ENCODE results near the gene ASAP2. TPM values are rescaled to one million over a fixed set of nuclear protein-coding genes. Genes with fewer than 3 reads are reported as not detected.

ASAP2 gene
- total RNA-seq, 1 donor: 66.2 TPM

GRCh38 chr2:9258953-9259399, 52.4 kb downstream of the ASAP2 start:
- Histone ChIP-seq H3K4me1 (ENCODE audit: insufficient read depth, low read length) (peaks cover 80% of the 10 kb centered on the region), H3K4me3 (ENCODE audit: insufficient read depth, low read length) (peak overlapping the region; percentile 60), H4K20me1 (ENCODE audit: insufficient read depth, low read length) (no peaks in the 10 kb centered on the region), H3K79me2 (ENCODE audit: insufficient read depth, low read length) (peaks cover 96% of the 10 kb centered on the region), H3K9me3 (ENCODE audit: low read depth, low read length) (no peaks in the 10 kb centered on the region), H3K27ac (ENCODE audit: low read depth, low read length) (peak overlapping the region; percentile 89), H2AFZ (ENCODE audit: low read length) (no peak overlapping the region), H3K36me3 (ENCODE audit: insufficient read depth, low read length) (no peaks in the 10 kb centered on the region), H3K27me3 (ENCODE audit: insufficient read depth, low read length) (no peaks in the 10 kb centered on the region), H3K4me2 (ENCODE audit: insufficient read depth, low read length) (peak overlapping the region; percentile 77)
- TF ChIP-seq CTCF (IDR thresholded peaks at IDR 0.05; ENCODE audit: extremely low read depth, low read depth, low read length): no peak
- peak; percentile 92 for DNase-seq (ENCODE audit: insufficient read length, low spot score, missing footprints)

GRCh38 chr2:9260464-9260918, 53.9 kb downstream of the ASAP2 start:
- TF ChIP-seq CTCF (IDR thresholded peaks at IDR 0.05; ENCODE audit: extremely low read depth, low read depth, low read length): no peak
- Histone ChIP-seq H3K9me3 (ENCODE audit: low read depth, low read length) (no peaks in the 10 kb centered on the region), H3K4me3 (ENCODE audit: insufficient read depth, low read length) (no peak overlapping the region), H2AFZ (ENCODE audit: low read length) (no peak overlapping the region), H3K79me2 (ENCODE audit: insufficient read depth, low read length) (peaks cover 100% of the 10 kb centered on the region), H4K20me1 (ENCODE audit: insufficient read depth, low read length) (no peaks in the 10 kb centered on the region), H3K36me3 (ENCODE audit: insufficient read depth, low read length) (no peaks in the 10 kb centered on the region), H3K27ac (ENCODE audit: low read depth, low read length) (peak overlapping the region; percentile 89), H3K4me1 (ENCODE audit: insufficient read depth, low read length) (peaks cover 91% of the 10 kb centered on the region), H3K27me3 (ENCODE audit: insufficient read depth, low read length) (no peaks in the 10 kb centered on the region), H3K4me2 (ENCODE audit: insufficient read depth, low read length) (no peak overlapping the region)
- DNase-seq (ENCODE audit: insufficient read length, low spot score, missing footprints): peak; percentile 66

GRCh38 chr2:9261231-9261883, 54.7 kb downstream of the ASAP2 start:
- peak; percentile 66 for DNase-seq (ENCODE audit: insufficient read length, low spot score, missing footprints)
- Histone ChIP-seq H3K36me3 (ENCODE audit: insufficient read depth, low read length) (no peaks in the 10 kb centered on the region), H3K27ac (ENCODE audit: low read depth, low read length) (peak overlapping the region; percentile 89), H3K9me3 (ENCODE audit: low read depth, low read length) (no peaks in the 10 kb centered on the region), H3K4me3 (ENCODE audit: insufficient read depth, low read length) (no peak overlapping the region), H3K4me2 (ENCODE audit: insufficient read depth, low read length) (peak overlapping the region; percentile 47), H3K79me2 (ENCODE audit: insufficient read depth, low read length) (peaks cover 100% of the 10 kb centered on the region), H3K27me3 (ENCODE audit: insufficient read depth, low read length) (no peaks in the 10 kb centered on the region), H2AFZ (ENCODE audit: low read length) (no peak overlapping the region), H4K20me1 (ENCODE audit: insufficient read depth, low read length) (no peaks in the 10 kb centered on the region), H3K4me1 (ENCODE audit: insufficient read depth, low read length) (peaks cover 86% of the 10 kb centered on the region)
- TF ChIP-seq CTCF (IDR thresholded peaks at IDR 0.05; ENCODE audit: extremely low read depth, low read depth, low read length): no peak

- peak overlapping the region; percentile 32 for H3K4me3 ChIP-seq (ENCODE audit: insufficient read depth, low read length)
- H3K9me3 ChIP-seq (ENCODE audit: low read depth, low read length): no peaks in the 10 kb centered on the region
- H3K36me3 ChIP-seq (ENCODE audit: insufficient read depth, low read length): no peaks in the 10 kb centered on the region
- no peak for TF ChIP-seq CTCF (IDR thresholded peaks at IDR 0.05; ENCODE audit: extremely low read depth, low read depth, low read length)
- H3K4me2 ChIP-seq (ENCODE audit: insufficient read depth, low read length): peak overlapping the region; percentile 70
- H4K20me1 ChIP-seq (ENCODE audit: insufficient read depth, low read length): no peaks in the 10 kb centered on the region
- H2AFZ ChIP-seq (ENCODE audit: low read length): no peak overlapping the region
- H3K27ac ChIP-seq (ENCODE audit: low read depth, low read length): peak overlapping the region; percentile 89
- peaks cover 99% of the 10 kb centered on the region for H3K79me2 ChIP-seq (ENCODE audit: insufficient read depth, low read length)
- H3K27me3 ChIP-seq (ENCODE audit: insufficient read depth, low read length): no peaks in the 10 kb centered on the region
- H3K4me1 ChIP-seq (ENCODE audit: insufficient read depth, low read length): peaks cover 76% of the 10 kb centered on the region
- DNase-seq (ENCODE audit: insufficient read length, low spot score, missing footprints): no peak
Observed at GRCh38 chr2:9262671-9263171, 56.1 kb downstream of the ASAP2 start.

All from osteoblast (primary cell).